ENCODE measurements around the gene CFDP1.
"Not testable (repeated sequence)": the region's sequence is repeated elsewhere in the genome, so short reads cannot be mapped to it uniquely, and the experiment has no call there.

Gene CFDP1

GRCh38 chr16:75286389-75286788, 146.9 kb downstream of the CFDP1 start:
- DNase-seq: no peak

GRCh38 chr16:75282466-75283281, 150.6 kb downstream of the CFDP1 start:
- no peak for DNase-seq

GRCh38 chr16:75281826-75282225, 151.5 kb downstream of the CFDP1 start:
- no peak for DNase-seq

- not testable (repeated sequence) for DNase-seq
These were observed 152.3 kb downstream of the CFDP1 start for GRCh38 chr16:75281009-75281408.

GRCh38 chr16:75280331-75280804, 152.9 kb downstream of the CFDP1 start:
- DNase-seq: no peak

GRCh38 chr16:75279305-75279704, 154.0 kb downstream of the CFDP1 start:
- no peak for DNase-seq

GRCh38 chr16:75273054-75273925, 160.0 kb downstream of the CFDP1 start:
- DNase-seq: no peak

- not testable (repeated sequence) for DNase-seq
These were observed 160.7 kb downstream of the CFDP1 start for GRCh38 chr16:75272629-75273028.

- no peak for DNase-seq
These were observed 161.2 kb downstream of the CFDP1 start for GRCh38 chr16:75272097-75272551.

- DNase-seq: no peak
These were observed 161.7 kb downstream of the CFDP1 start for GRCh38 chr16:75271441-75272096.

- DNase-seq: not testable (repeated sequence)
These were observed 163.9 kb downstream of the CFDP1 start for GRCh38 chr16:75269358-75269757.

GRCh38 chr16:75267631-75268264, 165.6 kb downstream of the CFDP1 start:
- DNase-seq: no peak

- DNase-seq: no peak
These were observed 166.3 kb downstream of the CFDP1 start for GRCh38 chr16:75266738-75267630.

GRCh38 chr16:75265911-75266701, 167.2 kb downstream of the CFDP1 start:
- no peak for DNase-seq

GRCh38 chr16:75264999-75265910, 168.0 kb downstream of the CFDP1 start:
- no peak for DNase-seq

GRCh38 chr16:75264457-75264998, 168.8 kb downstream of the CFDP1 start:
- DNase-seq: no peak

- no peak for DNase-seq
These were observed 169.3 kb downstream of the CFDP1 start for GRCh38 chr16:75263963-75264445.

GRCh38 chr16:75263291-75263962, 169.9 kb downstream of the CFDP1 start:
- no peak for DNase-seq

- no peak for DNase-seq
These were observed 170.5 kb downstream of the CFDP1 start for GRCh38 chr16:75262800-75263127.

Measured in activated effector memory CD4-positive, alpha-beta T cell treated with Interleukin-2 at 50 U/mL for 16 hours (primary cell).